Measurements from ENCODE around the gene KIF12.

DNA sequence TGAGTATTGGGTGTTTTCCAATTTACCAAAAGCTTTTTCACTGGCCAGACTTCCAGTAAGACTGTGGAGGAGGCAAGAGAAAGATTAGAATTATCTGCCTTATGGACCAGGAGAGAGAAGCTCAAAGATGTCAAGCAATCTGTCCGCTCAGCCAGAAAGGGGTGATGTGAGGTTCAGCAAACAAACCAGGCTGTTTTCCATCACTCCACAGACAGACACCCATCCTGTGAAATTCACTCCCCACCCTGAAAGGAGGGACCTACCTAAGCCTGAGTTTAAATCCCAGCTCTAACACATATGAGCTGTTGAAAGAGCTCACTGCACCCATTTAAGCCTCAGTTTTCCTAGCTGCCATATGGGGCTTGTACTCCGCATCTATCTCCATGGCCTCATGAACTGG lies 41.3 kb upstream of the KIF12 start:
- TF ChIP-seq, protein P1, sequence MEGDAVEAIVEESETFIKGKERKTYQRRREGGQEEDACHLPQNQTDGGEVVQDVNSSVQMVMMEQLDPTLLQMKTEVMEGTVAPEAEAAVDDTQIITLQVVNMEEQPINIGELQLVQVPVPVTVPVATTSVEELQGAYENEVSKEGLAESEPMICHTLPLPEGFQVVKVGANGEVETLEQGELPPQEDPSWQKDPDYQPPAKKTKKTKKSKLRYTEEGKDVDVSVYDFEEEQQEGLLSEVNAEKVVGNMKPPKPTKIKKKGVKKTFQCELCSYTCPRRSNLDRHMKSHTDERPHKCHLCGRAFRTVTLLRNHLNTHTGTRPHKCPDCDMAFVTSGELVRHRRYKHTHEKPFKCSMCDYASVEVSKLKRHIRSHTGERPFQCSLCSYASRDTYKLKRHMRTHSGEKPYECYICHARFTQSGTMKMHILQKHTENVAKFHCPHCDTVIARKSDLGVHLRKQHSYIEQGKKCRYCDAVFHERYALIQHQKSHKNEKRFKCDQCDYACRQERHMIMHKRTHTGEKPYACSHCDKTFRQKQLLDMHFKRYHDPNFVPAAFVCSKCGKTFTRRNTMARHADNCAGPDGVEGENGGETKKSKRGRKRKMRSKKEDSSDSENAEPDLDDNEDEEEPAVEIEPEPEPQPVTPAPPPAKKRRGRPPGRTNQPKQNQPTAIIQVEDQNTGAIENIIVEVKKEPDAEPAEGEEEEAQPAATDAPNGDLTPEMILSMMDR (IDR thresholded peaks at IDR 0.05) = no peak
- no peak for TF ChIP-seq POLR2A (IDR thresholded peaks at IDR 0.05)

All from ovary (tissue), 3 donors.